Upper lobe of left lung (tissue), 6 donors: ENCODE data around the gene PLEKHG4B. TPM values are rescaled to one million over a fixed set of nuclear protein-coding genes. Genes with fewer than 3 reads are reported as not detected.

Experiments
- ATAC-seq, 2 donors: fragments of 200-7000 bp; cut with Tn5 transposase; one replicate each; pipeline ENCODE4 v1.9.1; 2022; ENCODE audit warnings: mild to moderate bottlenecking in 2 of 2, moderate library complexity in 2 of 2; ENCODE audit not compliant: low FRiP score in 2 of 2
- DNase-seq, 2 donors: peaks; one replicate each; pipeline ENCODE4 v3.0.0-alpha.2; 2019 to 2020
- H3K27ac ChIP-seq, 4 donors: fragments of 200-600 bp; sonication (generic); one replicate each; pipeline ENCODE4 v1.5.1; 2016 to 2019
- H3K27me3 ChIP-seq, 4 donors: fragments of 200-600 bp; sonication (generic); one replicate each; pipeline ENCODE4 v1.5.1; 2017 to 2019
- H3K36me3 ChIP-seq, 4 donors: fragments of 200-600 bp; sonication (generic); one replicate each; pipeline ENCODE4 v1.5.1; 2016 to 2019
- H3K4me1 ChIP-seq, 4 donors: fragments of 200-600 bp; sonication (generic); one replicate each; pipeline ENCODE4 v1.5.1; 2018 to 2019
- H3K4me3 ChIP-seq, 4 donors: fragments of 200-600 bp; sonication (generic); one replicate each; pipeline ENCODE4 v1.5.1; 2017 to 2019; ENCODE audit warnings: mild to moderate bottlenecking in 2 of 4, moderate library complexity in 1 of 4
- H3K9me3 ChIP-seq, 4 donors: fragments of 200-600 bp; sonication (generic); one replicate each; pipeline ENCODE4 v1.5.1; 2018 to 2019
- CTCF ChIP-seq, 6 experiments: fragments of 450-650 bp in 4 of 6; fragments of 200-600 bp in 2 of 6; sonication (generic) in 2 of 6; IDR thresholded peaks; one replicate each; pipeline ENCODE4 v1.5.1; 2016 to 2019; ENCODE audit warnings: antibody characterized with exemption in 6 of 6
- EP300 ChIP-seq, 4 donors: sonication (generic); formaldehyde crosslinking; IDR thresholded peaks; one replicate each; pipeline ENCODE4 v1.5.1; 2017; ENCODE audit warnings: antibody characterized with exemption in 4 of 4, control low read depth in 2 of 4
- POLR2A ChIP-seq, 4 donors: fragments of 450-650 bp; IDR thresholded peaks; one replicate each; pipeline ENCODE4 v1.5.1; 2016 to 2017; ENCODE audit warnings: antibody characterized with exemption in 4 of 4, mild to moderate bottlenecking in 2 of 4
- POLR2AphosphoS5 ChIP-seq, 2 donors: sonication (generic); formaldehyde crosslinking; IDR thresholded peaks; one replicate each; pipeline ENCODE4 v1.5.1; 2017; ENCODE audit warnings: antibody characterized with exemption in 2 of 2
- WGBS, 2 donors: methylation state at CpG; one replicate each; pipeline ENCODE4 v1.1.5; 2017 to 2018; 5-methylcytosine and 5-hydroxymethylcytosine counted together
- total RNA-seq, 6 donors: library from RNA; depleted of rRNA in 4 of 6; stranded (reverse); fragments of >200 nt in 4 of 6; gene quantifications; one replicate each; pipeline versions ENCODE4 v1.1.0 to v1.2.1, GENCODE V29; 2016 to 2021
- donor health status: DM: no; HTN: no; CAD: no; lungs with moderate emphysema.
- donor health status: DM: no; HTN: yes; CAD: no; lungs with severe emphysema.

PLEKHG4B gene
- total RNA-seq, 6 donors from 2014 or later, result 0.40 to 5.9 (median 2.9) TPM

DNA sequence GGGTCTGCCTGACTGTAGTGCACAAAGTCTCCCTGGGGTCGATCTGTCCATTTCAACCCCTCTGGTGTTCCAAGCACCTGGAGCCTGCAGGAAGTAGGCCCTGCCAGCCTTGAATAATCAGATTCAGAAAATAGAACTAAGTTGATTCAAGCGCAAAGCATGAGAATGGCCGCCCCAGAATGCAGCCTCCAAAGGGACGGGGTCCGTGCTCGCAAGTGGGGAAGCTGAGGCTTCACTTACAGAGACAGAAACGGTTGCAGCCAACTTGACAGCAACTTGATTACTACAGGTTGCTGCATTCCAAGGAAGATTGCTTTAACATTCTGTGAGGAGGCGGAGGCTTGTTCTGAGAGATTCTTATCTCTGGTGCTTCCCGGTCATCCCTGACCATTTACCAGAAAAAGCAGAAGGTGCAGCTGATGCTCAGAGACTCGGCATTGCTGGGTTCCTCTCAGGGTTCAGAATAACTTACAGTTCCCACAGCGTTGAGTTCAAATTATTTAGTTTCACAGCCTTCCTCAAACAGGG is 84.4 kb downstream of the PLEKHG4B start:
- Histone ChIP-seq H3K27me3 (no peaks in the 10 kb centered on the region), H3K4me1 (no peaks in the 10 kb centered on the region), H3K36me3 (no peaks in the 10 kb centered on the region), H3K27ac (no peak overlapping the region), H3K4me3 (no peak overlapping the region), H3K9me3 (no peaks in the 10 kb centered on the region)
- TF ChIP-seq CTCF (IDR thresholded peaks at IDR 0.05), result no peak
- no peak for TF ChIP-seq POLR2AphosphoS5 (IDR thresholded peaks at IDR 0.05)
- no peak for TF ChIP-seq EP300 (IDR thresholded peaks at IDR 0.05)
- TF ChIP-seq POLR2A (IDR thresholded peaks at IDR 0.05), result no peak
- no peak for DNase-seq
- WGBS, 2 donors, result 72 to 78% methylated on average over 11 of the region's 11 CpGs
- ATAC-seq, result no peak

DNA sequence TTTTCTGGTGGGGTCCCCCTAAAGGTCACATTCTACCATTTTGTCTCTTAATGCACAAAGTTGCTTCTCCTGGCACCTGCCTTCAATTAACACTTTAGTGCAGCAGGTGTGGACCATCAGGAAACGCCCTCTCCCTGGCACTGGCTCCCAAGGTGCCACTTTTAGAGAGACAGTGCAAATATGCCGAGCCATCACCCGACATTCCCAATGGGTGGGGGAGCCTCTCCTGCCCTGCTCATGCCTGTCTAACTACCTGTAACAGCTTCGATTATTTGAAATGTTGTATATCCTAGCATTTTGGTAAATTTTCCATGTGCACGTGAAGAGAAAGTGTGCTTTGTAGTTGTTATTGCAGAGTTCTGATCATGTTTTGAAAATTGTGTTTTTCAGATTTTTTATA is 86.1 kb downstream of the PLEKHG4B start:
- Histone ChIP-seq H3K9me3 (no peaks in the 10 kb centered on the region), H3K27ac (no peak overlapping the region), H3K4me1 (no peaks in the 10 kb centered on the region), H3K36me3 (no peaks in the 10 kb centered on the region), H3K27me3 (no peaks in the 10 kb centered on the region), H3K4me3 (no peak overlapping the region)
- ATAC-seq (no peak), DNase-seq (no peak)
- TF ChIP-seq POLR2A (IDR thresholded peaks at IDR 0.05) (no peak), POLR2AphosphoS5 (IDR thresholded peaks at IDR 0.05) (no peak), CTCF (IDR thresholded peaks at IDR 0.05) (no peak), EP300 (IDR thresholded peaks at IDR 0.05) (no peak)
- 78 to 80% methylated on average over 5 of the region's 5 CpGs for WGBS, 2 donors

DNA sequence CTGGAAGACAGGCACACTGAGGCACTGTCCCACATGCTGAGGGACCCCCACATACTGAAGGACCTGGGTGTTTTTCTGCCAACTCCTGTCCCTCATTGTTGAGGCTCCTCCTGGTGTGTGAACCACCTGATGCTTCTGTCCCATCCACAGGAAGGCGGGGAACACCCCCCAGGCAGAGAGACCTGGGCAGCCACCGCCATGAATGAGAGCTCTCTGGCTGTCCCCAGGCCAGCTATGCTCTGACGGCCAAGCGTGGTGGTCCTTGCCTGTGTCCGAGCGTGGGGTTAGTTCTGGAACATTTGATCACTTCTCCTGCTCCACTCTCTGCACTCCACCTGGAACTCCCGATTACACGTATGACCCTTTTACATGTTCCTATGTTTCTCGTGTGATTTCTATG is 87.4 kb downstream of the PLEKHG4B start:
- H3K4me3 ChIP-seq, result no peak overlapping the region
- TF ChIP-seq POLR2A (IDR thresholded peaks at IDR 0.05) (no peak), CTCF (IDR thresholded peaks at IDR 0.05) (no peak), EP300 (IDR thresholded peaks at IDR 0.05) (no peak), POLR2AphosphoS5 (IDR thresholded peaks at IDR 0.05) (no peak)
- DNase-seq (peak in 1 of 2 donors; percentile 36), ATAC-seq (no peak)
- H3K27me3 ChIP-seq, result no peaks in the 10 kb centered on the region
- no peaks in the 10 kb centered on the region for H3K4me1 ChIP-seq
- no peaks in the 10 kb centered on the region for H3K36me3 ChIP-seq
- no peaks in the 10 kb centered on the region for H3K9me3 ChIP-seq
- H3K27ac ChIP-seq, result no peak overlapping the region
- 89 to 90% methylated on average over 9 of the region's 9 CpGs for WGBS, 2 donors

GRCh38 chr5:180286-180918 is 88.4 kb downstream of the PLEKHG4B start:
- ATAC-seq (no peak), DNase-seq (peak in 1 of 2 donors; percentile 1)
- no peak overlapping the region for H3K4me3 ChIP-seq
- H3K27me3 ChIP-seq, result no peaks in the 10 kb centered on the region
- 74 to 90% methylated on average over 9 to 13 of the region's 13 CpGs for WGBS, 2 donors
- no peaks in the 10 kb centered on the region for H3K36me3 ChIP-seq
- no peaks in the 10 kb centered on the region for H3K4me1 ChIP-seq
- H3K27ac ChIP-seq, result no peak overlapping the region
- TF ChIP-seq POLR2A (IDR thresholded peaks at IDR 0.05) (no peak), POLR2AphosphoS5 (IDR thresholded peaks at IDR 0.05) (no peak)
- no peaks in the 10 kb centered on the region for H3K9me3 ChIP-seq

GRCh38 chr5:181160-181559 is 89.2 kb downstream of the PLEKHG4B start:
- H3K9me3 ChIP-seq, result no peaks in the 10 kb centered on the region
- H3K4me1 ChIP-seq, result no peaks in the 10 kb centered on the region
- no peaks in the 10 kb centered on the region for H3K36me3 ChIP-seq
- DNase-seq (no peak), ATAC-seq (no peak)
- no peak overlapping the region for H3K27ac ChIP-seq
- H3K4me3 ChIP-seq, result no peak overlapping the region
- WGBS, 2 donors, result 96 to 97% methylated on average over 4 to 9 of the region's 9 CpGs
- TF ChIP-seq EP300 (IDR thresholded peaks at IDR 0.05) (no peak), CTCF (IDR thresholded peaks at IDR 0.05) (no peak), POLR2AphosphoS5 (IDR thresholded peaks at IDR 0.05) (no peak), POLR2A (IDR thresholded peaks at IDR 0.05) (no peak)
- H3K27me3 ChIP-seq, result no peaks in the 10 kb centered on the region
